GM23338 (cell line): ENCODE measurements around the gene RGMB. TPM values are rescaled to one million over a fixed set of nuclear protein-coding genes. Genes with fewer than 3 reads are reported as not detected.
A peak's percentile ranks its signal among the peaks of the same experiment; 100 is the strongest.
"Not testable (repeated sequence)": the region's sequence is repeated elsewhere in the genome, so short reads cannot be mapped to it uniquely, and the experiment has no call there.

Experiments used
- ATAC-seq: fragments of 200-7000 bp; cut with Tn5 transposase; 3 replicates; pipeline ENCODE4 v1.9.1; 2020
- DNase-seq: peaks from one replicate; pipeline ENCODE4 v3.0.0-alpha.2; 2015; ENCODE audit warnings: low spot score
- H2AFZ ChIP-seq: fragments of 200-600 bp; sonication (generic); 2 replicates; pipeline ENCODE4 v1.8.0; 2016; ENCODE audit warnings: antibody characterized with exemption, mild to moderate bottlenecking, moderate library complexity
- H3F3A ChIP-seq: fragments of 200-600 bp; sonication (generic); replicated peaks from 2 replicates; pipeline ENCODE4 v1.8.0; 2017; ENCODE audit warnings: antibody characterized with exemption, mixed run types, low read depth
- H3K27ac ChIP-seq: fragments of 200-600 bp; sonication (generic); 2 replicates; pipeline ENCODE4 v1.6.1; 2016; ENCODE audit warnings: low read depth
- H3K27me3 ChIP-seq: fragments of 200-600 bp; sonication (generic); 2 replicates; pipeline ENCODE4 v1.8.0; 2016; ENCODE audit warnings: mild to moderate bottlenecking, mixed run types, moderate library complexity; ENCODE audit not compliant: insufficient read depth
- H3K36me3 ChIP-seq: fragments of 200-600 bp; sonication (generic); 2 replicates; pipeline ENCODE4 v1.8.0; 2016; ENCODE audit warnings: mild to moderate bottlenecking; ENCODE audit not compliant: insufficient read depth
- H3K4me1 ChIP-seq: fragments of 200-600 bp; sonication (generic); 2 replicates; pipeline ENCODE4 v1.8.0; 2016; ENCODE audit warnings: mild to moderate bottlenecking, moderate library complexity; ENCODE audit not compliant: insufficient read depth
- H3K4me2 ChIP-seq: fragments of 200-600 bp; sonication (generic); 2 replicates; pipeline ENCODE4 v1.7.1; 2017; ENCODE audit warnings: mixed run types
- H3K4me3 ChIP-seq: fragments of 200-600 bp; sonication (generic); 2 replicates; pipeline ENCODE4 v1.6.1; 2016; ENCODE audit warnings: mixed run types
- H3K79me2 ChIP-seq: fragments of 200-600 bp; sonication (generic); replicated peaks from 2 replicates; pipeline ENCODE4 v1.8.0; 2017; ENCODE audit warnings: mild to moderate bottlenecking; ENCODE audit not compliant: insufficient read depth
- H3K9me2 ChIP-seq: fragments of 200-600 bp; sonication (generic); 2 replicates; pipeline ENCODE4 v1.8.0; 2017; ENCODE audit not compliant: insufficient read depth
- H4K20me1 ChIP-seq: fragments of 200-600 bp; sonication (generic); replicated peaks from 2 replicates; pipeline ENCODE4 v1.8.0; 2017; ENCODE audit warnings: mild to moderate bottlenecking; ENCODE audit not compliant: insufficient read depth
- H3K27ac Mint-ChIP-seq: 2 replicates; pipeline ENCODE4 v1.8.0; 2020; ENCODE audit warnings: inconsistent platforms, mild to moderate bottlenecking, moderate library complexity, mixed read lengths
- H3K27me3 Mint-ChIP-seq: 3 replicates; pipeline ENCODE4 v1.8.0; 2022; ENCODE audit warnings: low read depth, mild to moderate bottlenecking, moderate library complexity, mixed read lengths, inconsistent platforms; ENCODE audit not compliant: insufficient read depth, poor library complexity
- H3K36me3 Mint-ChIP-seq: 3 replicates; pipeline ENCODE4 v1.8.0; 2021; ENCODE audit warnings: low read depth, mild to moderate bottlenecking, inconsistent platforms, moderate library complexity, mixed read lengths
- H3K4me1 Mint-ChIP-seq: 3 replicates; pipeline ENCODE4 v1.8.0; 2020; ENCODE audit warnings: mild to moderate bottlenecking, inconsistent platforms, mixed read lengths
- H3K4me3 Mint-ChIP-seq: 3 replicates; pipeline ENCODE4 v1.8.0; 2021; ENCODE audit warnings: moderate library complexity, mild to moderate bottlenecking, inconsistent platforms, mixed read lengths
- H3K9me3 Mint-ChIP-seq: 3 replicates; pipeline ENCODE4 v1.8.0; 2020; ENCODE audit warnings: moderate library complexity, mild to moderate bottlenecking, inconsistent platforms, mixed read lengths
- ETS1 ChIP-seq: IDR thresholded peaks from 2 replicates; pipeline ENCODE4 v1.6.1; 2016; ENCODE audit warnings: antibody characterized with exemption
- NANOG ChIP-seq: IDR thresholded peaks from 2 replicates; pipeline ENCODE4 v1.6.1; 2016; ENCODE audit warnings: antibody characterized with exemption, borderline replicate concordance
- ZNF114 ChIP-seq: fragments of 250-450 bp; sonication (Bioruptor Pico); IDR thresholded peaks from 2 replicates; pipeline ENCODE4 v1.5.0; 2020; ENCODE audit warnings: mild to moderate bottlenecking, moderate library complexity
- ZNF462 ChIP-seq: fragments of 250-450 bp; sonication (Bioruptor Pico); IDR thresholded peaks from 2 replicates; pipeline ENCODE4 v1.5.0; 2020; ENCODE audit warnings: mild to moderate bottlenecking, moderate library complexity
- polyA plus RNA-seq: library from polyadenylated mRNA; unstranded; fragments of >200 nt; fragmentation: Nextera tagmentation; extraction: Ambion mirVana; gene quantifications from 2 replicates; pipeline ENCODE4 v1.2.1, GENCODE V29; 2016
- total RNA-seq: library from RNA; depleted of rRNA; stranded (reverse); fragments of >200 nt; shearing (Covaris generic); gene quantifications from 2 replicates; pipeline ENCODE4 v1.2.3, GENCODE V29; 2014

Gene RGMB
- total and polyA plus RNA-seq, 2 experiments from 2014 or later: 21.7 to 34.3 TPM

GRCh38 chr5:98752801-98753200, 20.7 kb upstream of the RGMB start:
- not testable (repeated sequence) for H3K36me3 Mint-ChIP-seq, ATAC-seq, H3K79me2 ChIP-seq, DNase-seq, H4K20me1 ChIP-seq, H3K27ac Mint-ChIP-seq, H3K9me2 ChIP-seq, H3K4me3 Mint-ChIP-seq, H3K36me3 ChIP-seq, H3K27me3 ChIP-seq, H2AFZ ChIP-seq, H3K27me3 Mint-ChIP-seq, H3F3A ChIP-seq
- peaks cover 36% of the 10 kb centered on the region for H3K4me1 ChIP-seq
- peak overlapping the region; percentile 3; the same call in 1 of the 2 replicates for H3K4me3 ChIP-seq
- peaks cover 11% of the 10 kb centered on the region; the same call in 2 of the 3 replicates for H3K9me3 Mint-ChIP-seq
- H3K4me2 ChIP-seq: peak overlapping the region; percentile 9
- H3K4me1 Mint-ChIP-seq: peaks cover 23% of the 10 kb centered on the region
- H3K27ac ChIP-seq: peak overlapping the region; percentile 90

- DNase-seq: peak; percentile 87
- H3K27ac Mint-ChIP-seq: no peak overlapping the region
- Histone ChIP-seq H3K27me3 (no peaks in the 10 kb centered on the region), H3K4me1 (peaks cover 36% of the 10 kb centered on the region), H3K4me3 (peak overlapping the region; percentile 3; the same call in 1 of the 2 replicates), H4K20me1 (no peaks in the 10 kb centered on the region), H3K27ac (peak overlapping the region; percentile 90), H2AFZ (no peak overlapping the region), H3K4me2 (peak overlapping the region; percentile 9), H3K9me2 (no peaks in the 10 kb centered on the region), H3K36me3 (no peaks in the 10 kb centered on the region), H3K79me2 (0 out of 2 replicates have a peak, but pooled peaks cover 3% of the 10 kb centered on the region), H3F3A (no peaks in the 10 kb centered on the region)
- peak; percentile 36; the same call in 2 of the 3 replicates for ATAC-seq
- TF ChIP-seq ETS1: peak; percentile 60; the same call in 1 of the 2 replicates
- TF ChIP-seq ZNF462 (CRISPR knock-in tag): 0 out of 2 replicates have a peak, but pooled peaks have one; percentile 10
- TF ChIP-seq ZNF114: no peak
- peak; percentile 14; the same call in 1 of the 2 replicates for TF ChIP-seq NANOG
- H3K36me3 Mint-ChIP-seq: peaks cover 7% of the 10 kb centered on the region; the same call in 2 of the 3 replicates
- peaks cover 9% of the 10 kb centered on the region; the same call in 2 of the 3 replicates for H3K9me3 Mint-ChIP-seq
- H3K4me1 Mint-ChIP-seq: peaks cover 23% of the 10 kb centered on the region
- no peak overlapping the region for H3K4me3 Mint-ChIP-seq
- no peaks in the 10 kb centered on the region for H3K27me3 Mint-ChIP-seq
Measured at GRCh38 chr5:98753507-98753906, 20.0 kb upstream of the RGMB start.
